Erythroblast (primary cell): ENCODE results near the gene POFUT1.

ENCODE experiments used
- GATA1 ChIP-seq: IDR thresholded peaks from 2 replicates; pipeline ENCODE4 v1.6.1; 2011; ENCODE audit warnings: low read depth, mild to moderate bottlenecking, control low read depth, low read length, moderate library complexity
- POLR2A ChIP-seq: IDR thresholded peaks from 2 replicates; pipeline ENCODE4 v1.6.1; 2011; ENCODE audit warnings: mild to moderate bottlenecking, low read length

DNA sequence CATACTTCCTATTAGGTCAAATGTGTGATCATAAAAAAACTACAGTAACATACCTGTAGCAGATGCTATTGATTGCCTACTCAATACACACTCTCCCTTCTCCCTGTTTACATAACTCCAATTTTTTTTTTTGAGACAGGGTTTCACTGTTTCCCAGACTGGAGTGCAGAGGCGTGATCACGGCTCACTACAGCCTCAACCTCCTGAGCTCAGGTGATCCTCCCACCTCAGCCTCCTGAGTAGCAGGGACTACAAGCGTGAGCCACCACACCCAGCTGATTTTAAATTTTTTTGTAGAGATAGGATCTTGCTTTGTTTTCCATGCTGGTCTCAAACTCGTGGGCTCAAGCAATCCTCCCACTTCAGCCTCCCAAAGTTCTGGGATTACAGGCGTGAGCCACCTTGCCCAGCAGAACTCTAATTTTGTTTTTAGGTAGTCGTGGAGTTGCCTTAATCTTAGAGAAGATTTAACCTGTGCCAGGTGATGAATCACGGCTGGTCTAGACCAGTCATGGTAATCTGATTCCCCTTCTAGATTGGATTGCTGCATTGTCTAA is 55.8 kb downstream of the POFUT1 start:
- no peak for TF ChIP-seq POLR2A
- no peak for TF ChIP-seq GATA1
